Thyroid gland (tissue), 4 donors: ENCODE measurements around the gene ANKRA2.

Experiments used
- POLR2A ChIP-seq, 2 donors: fragments of 450-650 bp; IDR thresholded peaks; one replicate each; pipeline ENCODE4 v1.6.1; 2017; ENCODE audit warnings: antibody characterized with exemption in 2 of 2, mild to moderate bottlenecking in 2 of 2, moderate library complexity in 1 of 2
- TF ChIP-seq, protein P1 (sequence below), 6 experiments: fragments of 200-600 bp in 3 of 6; fragments of 450-650 bp in 3 of 6; sonication (generic) in 3 of 6; IDR thresholded peaks; one replicate each; pipeline ENCODE4 v1.5.1; 2016 to 2019; ENCODE audit warnings: antibody characterized with exemption in 6 of 6, mild to moderate bottlenecking in 2 of 6, inconsistent platforms in 1 of 6, moderate library complexity in 1 of 6

DNA sequence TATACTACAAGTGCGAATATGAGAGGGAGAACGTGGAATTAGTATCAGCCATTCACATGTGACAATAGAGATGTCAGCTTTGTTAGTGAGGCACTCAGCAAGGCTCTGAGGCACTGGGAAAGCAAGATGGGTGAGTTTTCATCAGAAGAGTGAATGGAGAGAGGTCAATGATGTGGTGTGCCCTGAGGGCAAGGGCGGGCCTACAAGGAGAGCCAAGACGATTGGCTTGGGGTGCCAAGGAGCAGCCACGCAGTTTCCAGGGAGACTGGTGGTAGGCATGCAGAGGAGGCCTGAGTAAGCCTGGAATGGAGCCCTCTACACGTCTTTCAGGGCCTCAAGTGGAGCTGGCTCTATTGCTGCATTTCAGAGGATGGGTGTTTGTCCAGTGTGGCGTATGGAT, 42.5 kb downstream of the ANKRA2 start:
- TF ChIP-seq, protein P1, sequence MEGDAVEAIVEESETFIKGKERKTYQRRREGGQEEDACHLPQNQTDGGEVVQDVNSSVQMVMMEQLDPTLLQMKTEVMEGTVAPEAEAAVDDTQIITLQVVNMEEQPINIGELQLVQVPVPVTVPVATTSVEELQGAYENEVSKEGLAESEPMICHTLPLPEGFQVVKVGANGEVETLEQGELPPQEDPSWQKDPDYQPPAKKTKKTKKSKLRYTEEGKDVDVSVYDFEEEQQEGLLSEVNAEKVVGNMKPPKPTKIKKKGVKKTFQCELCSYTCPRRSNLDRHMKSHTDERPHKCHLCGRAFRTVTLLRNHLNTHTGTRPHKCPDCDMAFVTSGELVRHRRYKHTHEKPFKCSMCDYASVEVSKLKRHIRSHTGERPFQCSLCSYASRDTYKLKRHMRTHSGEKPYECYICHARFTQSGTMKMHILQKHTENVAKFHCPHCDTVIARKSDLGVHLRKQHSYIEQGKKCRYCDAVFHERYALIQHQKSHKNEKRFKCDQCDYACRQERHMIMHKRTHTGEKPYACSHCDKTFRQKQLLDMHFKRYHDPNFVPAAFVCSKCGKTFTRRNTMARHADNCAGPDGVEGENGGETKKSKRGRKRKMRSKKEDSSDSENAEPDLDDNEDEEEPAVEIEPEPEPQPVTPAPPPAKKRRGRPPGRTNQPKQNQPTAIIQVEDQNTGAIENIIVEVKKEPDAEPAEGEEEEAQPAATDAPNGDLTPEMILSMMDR (IDR thresholded peaks at IDR 0.05) = no peak
- TF ChIP-seq POLR2A (IDR thresholded peaks at IDR 0.05) = no peak
